Cortex of kidney (tissue), 1 donor: ENCODE results near the gene POU2AF1.

Experiments used
- DNase-seq: peaks from one replicate; lab custom pipeline; 2025; lab: John Stamatoyannopoulos, UW

Gene POU2AF1

DNA sequence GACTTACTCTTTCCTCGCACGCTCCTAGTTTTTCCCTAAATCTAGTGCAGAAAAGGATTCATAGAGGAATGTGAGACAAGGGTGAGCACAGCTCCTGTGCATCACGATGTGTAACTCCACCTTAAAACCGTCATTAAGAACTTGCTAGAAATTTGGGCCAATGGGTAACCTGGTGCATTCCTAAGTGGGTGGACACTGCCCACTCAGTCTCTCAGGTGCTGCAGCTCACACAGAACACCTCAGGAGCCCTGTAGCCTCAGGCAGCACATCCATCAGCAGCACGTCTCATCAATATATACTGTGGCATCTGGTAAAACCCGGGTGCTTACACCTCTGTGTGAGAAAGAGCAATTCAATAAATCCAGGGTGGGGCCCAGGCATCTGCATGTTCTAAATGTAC, 68.4 kb downstream of the POU2AF1 start:
- DNase-seq: no peak

DNA sequence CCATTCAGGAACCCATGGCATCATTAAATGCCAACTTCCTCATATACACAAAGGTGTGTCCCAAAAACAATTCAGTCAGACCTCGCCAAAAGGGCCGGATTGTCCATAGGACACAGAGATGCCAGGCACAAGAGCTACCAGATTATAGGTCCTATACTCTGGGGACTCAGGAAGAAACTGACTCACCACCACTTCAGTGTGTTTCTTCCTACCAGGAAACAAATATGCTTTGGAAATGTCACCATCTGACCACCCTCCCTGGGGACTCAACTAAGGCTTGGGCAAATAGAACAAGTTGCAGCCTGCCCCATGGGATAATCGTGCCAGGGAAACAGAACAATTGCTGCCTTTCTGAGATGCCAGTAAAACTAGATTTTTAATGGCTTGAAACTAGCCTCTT, 69.0 kb downstream of the POU2AF1 start:
- DNase-seq: no peak

- no peak for DNase-seq
These were observed 69.7 kb downstream of the POU2AF1 start for GRCh38 chr11:111309215-111309915.

- DNase-seq: no peak
These were observed 70.9 kb downstream of the POU2AF1 start for GRCh38 chr11:111308140-111308539.

DNA sequence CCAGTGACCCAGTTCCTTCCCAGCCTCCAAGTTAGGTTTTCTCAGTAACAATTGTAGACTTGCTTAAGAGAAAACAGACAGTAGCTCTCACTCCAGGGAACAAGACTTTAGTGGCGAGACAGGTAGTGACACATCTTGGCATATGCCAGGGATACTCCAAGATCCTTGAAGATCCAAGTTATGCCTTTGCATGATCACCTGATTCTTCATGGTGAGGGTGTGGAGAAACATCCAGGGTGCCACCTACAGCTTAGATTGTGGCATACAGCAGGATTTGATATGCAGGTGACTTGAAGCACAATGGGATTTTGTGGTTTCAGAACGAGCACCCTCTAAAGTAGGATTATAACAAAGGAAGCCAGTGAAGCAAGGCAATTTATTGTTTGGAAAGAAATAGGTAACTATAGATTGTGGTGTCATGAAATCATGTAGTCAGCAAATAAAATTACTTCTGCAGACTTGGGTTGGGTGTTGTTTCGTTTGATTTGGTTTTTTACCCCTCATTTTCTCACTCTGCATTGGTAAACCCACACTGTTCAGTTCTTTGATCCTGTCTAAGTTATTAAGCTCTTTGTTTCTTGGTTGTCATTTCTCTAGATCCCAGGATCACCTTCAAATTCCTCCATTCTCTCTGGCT, 71.5 kb downstream of the POU2AF1 start:
- DNase-seq: no peak

GRCh38 chr11:111306321-111306720, 72.8 kb downstream of the POU2AF1 start:
- DNase-seq: no peak

DNA sequence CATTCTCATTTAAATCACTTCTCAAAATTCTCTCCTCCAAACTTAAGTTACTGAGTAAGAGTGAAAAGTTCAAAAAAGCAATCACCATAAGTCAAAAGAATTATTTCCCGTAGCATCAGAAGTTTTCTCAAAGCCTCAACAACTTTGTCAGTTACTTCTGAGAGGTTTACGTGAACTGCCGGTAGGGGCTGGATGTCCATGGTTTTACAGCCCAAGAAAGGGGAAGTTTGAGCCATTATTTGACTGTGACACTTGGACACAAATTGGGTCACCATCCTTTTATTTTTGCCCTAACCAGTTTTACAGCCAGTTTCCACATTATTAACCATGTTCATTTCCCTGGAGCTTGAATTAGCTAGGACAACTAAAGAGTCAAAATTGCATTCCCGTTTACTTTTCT, 73.2 kb downstream of the POU2AF1 start:
- no peak for DNase-seq

DNA sequence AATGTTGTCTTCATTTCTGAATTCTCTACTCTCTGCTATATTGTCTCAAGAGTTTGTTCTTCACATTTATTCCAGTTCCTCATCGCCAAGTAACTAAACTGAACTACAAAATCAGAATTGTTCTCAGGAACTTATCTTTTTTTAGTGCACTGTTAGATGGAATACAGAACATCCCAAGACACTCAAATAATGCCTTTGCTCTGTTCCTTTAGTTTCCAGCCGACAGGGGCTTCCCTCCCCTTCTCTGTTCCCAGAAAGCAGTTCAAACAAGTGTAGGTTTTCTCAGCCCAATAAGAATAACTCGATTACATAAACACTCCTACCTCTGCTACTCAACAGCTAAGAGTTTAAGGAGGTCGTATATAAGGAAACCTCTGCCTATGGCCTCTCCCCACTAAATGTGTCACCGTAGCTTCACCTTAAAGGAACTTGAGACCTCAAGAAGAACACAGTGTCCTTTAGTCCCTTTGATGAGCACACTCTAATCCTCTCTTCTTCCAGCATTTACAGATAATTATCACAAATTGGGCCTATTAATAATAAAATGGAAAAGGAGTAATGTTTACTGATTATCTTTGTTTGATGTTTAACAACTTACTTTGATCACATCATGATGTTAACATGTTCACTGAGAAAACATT, 73.8 kb downstream of the POU2AF1 start:
- no peak for DNase-seq

DNA sequence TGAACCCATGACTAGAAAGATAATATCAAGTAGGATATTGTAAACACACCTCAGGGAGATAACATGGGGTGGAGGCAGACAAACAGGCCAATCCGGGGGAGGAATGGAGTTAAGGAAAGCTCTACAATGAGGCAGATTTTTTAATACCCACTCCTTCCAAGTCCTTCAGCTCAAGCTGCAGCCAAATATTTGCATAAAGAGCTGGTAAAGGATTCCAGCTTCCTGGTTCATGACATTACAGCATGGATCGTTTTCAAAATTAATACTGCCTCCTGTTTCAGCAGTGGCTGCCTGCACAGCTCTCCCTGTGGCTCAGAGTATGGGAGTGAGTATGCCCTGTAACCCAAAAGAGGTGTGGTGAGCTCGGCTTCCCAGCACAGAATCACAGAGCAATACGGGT, 75.6 kb downstream of the POU2AF1 start:
- DNase-seq: no peak

DNA sequence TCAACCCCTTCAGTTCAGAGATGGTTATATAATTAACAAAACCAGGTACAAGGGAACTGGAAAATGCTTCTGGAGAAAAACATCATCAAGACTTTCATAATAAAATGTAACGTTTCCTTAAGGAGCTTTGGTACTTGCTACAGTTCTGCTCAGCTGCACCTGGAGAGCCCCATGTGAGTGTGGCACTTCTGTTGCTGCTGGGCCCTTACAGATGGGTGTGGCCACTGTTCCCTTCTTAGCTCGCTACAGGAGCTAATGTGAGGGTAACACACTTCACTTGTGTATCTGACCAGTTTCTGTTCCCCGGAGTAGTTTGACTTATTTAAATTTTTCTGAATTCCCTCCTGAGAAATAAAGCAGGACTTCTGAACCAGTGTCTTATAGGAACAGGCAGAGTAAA, 76.8 kb downstream of the POU2AF1 start:
- no peak for DNase-seq
